Measurements from ENCODE around the gene REXO1. TPM values are rescaled to one million over a fixed set of nuclear protein-coding genes. Genes with fewer than 3 reads are reported as not detected.

The REXO1 gene
- total RNA-seq, 4 donors from 2014 or later, result 7.5 to 16.4 (median 15.4) TPM

DNA sequence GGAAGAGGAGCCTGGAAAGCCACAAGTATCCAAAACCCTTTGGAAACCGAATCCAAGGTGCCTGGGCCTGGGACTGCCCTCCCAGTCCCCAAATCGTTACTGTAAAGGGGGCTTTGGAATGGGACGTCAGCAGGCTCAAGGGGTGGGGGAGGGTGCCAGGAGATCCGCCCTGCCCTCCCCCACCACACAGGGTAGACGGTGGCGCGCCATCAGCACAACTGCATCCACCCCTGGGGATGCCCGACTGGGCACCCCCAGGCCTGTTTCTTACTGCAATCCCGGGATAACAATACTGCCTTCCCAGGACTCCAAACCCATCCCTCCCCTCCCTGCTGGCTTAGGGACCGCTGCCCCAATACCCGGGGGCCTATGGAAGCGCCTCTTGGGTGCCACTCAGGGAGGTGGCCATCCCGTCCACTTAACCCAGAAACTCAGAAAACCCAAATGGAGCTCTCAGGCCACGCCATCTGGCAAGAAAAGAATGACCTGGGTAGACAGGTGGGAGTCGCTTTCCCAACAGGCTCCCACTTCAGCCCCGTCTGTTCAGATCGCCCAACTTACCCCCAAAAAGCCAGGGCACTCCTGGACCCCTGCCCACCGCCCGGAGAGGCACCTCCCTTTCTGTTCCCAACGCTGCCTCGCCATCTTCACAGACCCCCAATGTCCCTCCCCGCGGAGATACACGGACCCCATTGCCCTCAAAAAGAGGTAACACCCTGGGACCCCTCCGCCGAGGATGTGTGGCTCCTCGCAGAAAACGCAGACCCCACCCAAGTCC is 12.7 kb upstream of the REXO1 start:
- 10 to 51% methylated on average over 4 to 5 of the region's 28 CpGs for WGBS, 2 donors
- peak overlapping the region in 3 of 4 donors; percentile 73 to 87 (median 77) for H3K4me3 ChIP-seq
- DNase-seq, result no peak

DNA sequence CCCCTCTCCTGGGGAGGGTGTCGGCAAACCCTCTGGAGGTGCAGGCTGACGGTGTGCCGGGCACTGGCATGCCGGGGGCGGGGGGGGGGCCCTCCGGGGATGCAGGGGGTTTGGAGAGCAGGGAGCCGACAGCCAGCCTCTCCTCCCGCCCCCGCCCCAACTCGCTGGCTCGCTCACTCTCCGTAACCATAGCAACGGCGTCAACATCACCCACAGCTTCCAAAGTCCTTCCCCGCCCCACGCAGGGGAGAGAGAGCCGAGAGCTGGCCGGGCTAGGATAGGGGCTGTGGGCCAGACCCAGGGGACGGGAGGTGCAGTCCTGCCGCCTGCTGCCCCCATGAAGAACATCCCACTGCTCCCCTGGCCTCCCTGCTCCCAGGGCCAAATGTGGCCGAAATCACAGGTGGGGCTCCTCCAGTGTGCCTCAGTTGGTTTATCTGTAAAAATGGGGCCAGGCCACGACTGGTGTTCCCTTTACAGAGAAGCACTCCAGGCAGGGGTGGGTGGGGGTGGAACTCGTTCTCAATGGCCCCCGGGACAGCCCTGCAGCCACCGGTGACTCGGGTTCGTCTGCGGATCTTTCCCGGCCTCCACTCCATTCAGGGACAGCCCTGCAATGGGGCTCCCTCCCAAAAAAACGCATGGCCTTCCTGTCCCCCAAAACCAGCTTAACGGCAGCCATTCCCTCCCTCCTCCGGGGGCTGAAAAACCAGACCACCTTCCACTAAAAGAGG is 11.9 kb upstream of the REXO1 start:
- WGBS, 2 donors, result 0 to 14% methylated on average over 1 to 9 of the region's 32 CpGs

More for the DNA sequence above, 12.7 kb upstream of the REXO1 start:
- Histone ChIP-seq H3K27me3 (no peaks in the 10 kb centered on the region), H3K9me3 (no peaks in the 10 kb centered on the region), H3K27ac (peak overlapping the region; percentile 77 to 97 (median 96)), H3K4me1 (peaks cover 62 to 81% (median 64%) of the 10 kb centered on the region in 3 donors), H3K36me3 (no peaks in the 10 kb centered on the region)
- no peak for TF ChIP-seq POLR2A (IDR thresholded peaks at IDR 0.05)
- TF ChIP-seq, protein P1, sequence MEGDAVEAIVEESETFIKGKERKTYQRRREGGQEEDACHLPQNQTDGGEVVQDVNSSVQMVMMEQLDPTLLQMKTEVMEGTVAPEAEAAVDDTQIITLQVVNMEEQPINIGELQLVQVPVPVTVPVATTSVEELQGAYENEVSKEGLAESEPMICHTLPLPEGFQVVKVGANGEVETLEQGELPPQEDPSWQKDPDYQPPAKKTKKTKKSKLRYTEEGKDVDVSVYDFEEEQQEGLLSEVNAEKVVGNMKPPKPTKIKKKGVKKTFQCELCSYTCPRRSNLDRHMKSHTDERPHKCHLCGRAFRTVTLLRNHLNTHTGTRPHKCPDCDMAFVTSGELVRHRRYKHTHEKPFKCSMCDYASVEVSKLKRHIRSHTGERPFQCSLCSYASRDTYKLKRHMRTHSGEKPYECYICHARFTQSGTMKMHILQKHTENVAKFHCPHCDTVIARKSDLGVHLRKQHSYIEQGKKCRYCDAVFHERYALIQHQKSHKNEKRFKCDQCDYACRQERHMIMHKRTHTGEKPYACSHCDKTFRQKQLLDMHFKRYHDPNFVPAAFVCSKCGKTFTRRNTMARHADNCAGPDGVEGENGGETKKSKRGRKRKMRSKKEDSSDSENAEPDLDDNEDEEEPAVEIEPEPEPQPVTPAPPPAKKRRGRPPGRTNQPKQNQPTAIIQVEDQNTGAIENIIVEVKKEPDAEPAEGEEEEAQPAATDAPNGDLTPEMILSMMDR (IDR thresholded peaks at IDR 0.05), result no peak
- intact Hi-C loops (cut with DNase I), result no loop called here

DNA sequence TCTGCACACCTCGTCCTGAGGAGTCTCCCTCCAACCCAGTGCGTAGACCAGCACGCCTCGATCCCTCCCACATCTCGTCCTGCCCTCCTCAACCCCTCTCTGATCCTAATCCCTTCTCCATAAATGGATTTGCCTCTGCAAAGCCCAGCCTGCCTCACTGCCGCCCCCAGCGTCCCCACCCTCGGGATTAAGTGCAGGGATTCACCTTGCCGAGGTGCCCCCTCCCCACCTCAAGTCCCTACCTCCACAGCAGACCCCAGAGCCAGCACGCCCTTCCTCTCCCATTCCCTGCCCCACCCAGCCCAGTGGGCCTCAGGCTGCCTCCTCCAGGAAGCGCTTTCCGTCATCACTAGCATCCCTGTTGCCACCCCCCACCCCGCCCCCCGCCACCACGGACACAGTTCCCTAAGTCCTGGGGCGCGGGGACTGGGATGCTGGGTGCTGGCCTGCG is 11.1 kb upstream of the REXO1 start:
- H3K27ac ChIP-seq, result peak overlapping the region in 3 of 4 donors; percentile 67 to 97 (median 96)
- WGBS, 2 donors, result 25 to 26% methylated on average over 9 to 10 of the region's 18 CpGs
- intact Hi-C loops (cut with DNase I), result no loop called here
- no peaks in the 10 kb centered on the region for H3K27me3 ChIP-seq
- H3K4me3 ChIP-seq, result peak overlapping the region in 1 of 4 donors; percentile 77
- no peak for DNase-seq
- H3K9me3 ChIP-seq, result no peaks in the 10 kb centered on the region
- H3K4me1 ChIP-seq, result peaks cover 70 to 84% (median 79%) of the 10 kb centered on the region in 3 donors
- peaks cover 0 to 1% (median 0%) of the 10 kb centered on the region in 3 donors for H3K36me3 ChIP-seq
- TF ChIP-seq POLR2A (IDR thresholded peaks at IDR 0.05), result peak in 1 of 4 donors; percentile 6
- TF ChIP-seq, protein P1 (IDR thresholded peaks at IDR 0.05), result no peak

More for the DNA sequence above, 11.9 kb upstream of the REXO1 start:
- H3K27me3 ChIP-seq, result no peaks in the 10 kb centered on the region
- H3K9me3 ChIP-seq, result no peaks in the 10 kb centered on the region
- peak overlapping the region in 2 of 4 donors; percentile 77 to 87 for H3K4me3 ChIP-seq
- no peaks in the 10 kb centered on the region for H3K36me3 ChIP-seq
- TF ChIP-seq POLR2A (IDR thresholded peaks at IDR 0.05), result no peak
- TF ChIP-seq, protein P1 (IDR thresholded peaks at IDR 0.05), result no peak
- peaks cover 66 to 84% (median 71%) of the 10 kb centered on the region in 3 donors for H3K4me1 ChIP-seq
- no peak for DNase-seq
- intact Hi-C loops (cut with DNase I), result no loop called here
- peak overlapping the region; percentile 67 to 97 (median 96) for H3K27ac ChIP-seq

DNA sequence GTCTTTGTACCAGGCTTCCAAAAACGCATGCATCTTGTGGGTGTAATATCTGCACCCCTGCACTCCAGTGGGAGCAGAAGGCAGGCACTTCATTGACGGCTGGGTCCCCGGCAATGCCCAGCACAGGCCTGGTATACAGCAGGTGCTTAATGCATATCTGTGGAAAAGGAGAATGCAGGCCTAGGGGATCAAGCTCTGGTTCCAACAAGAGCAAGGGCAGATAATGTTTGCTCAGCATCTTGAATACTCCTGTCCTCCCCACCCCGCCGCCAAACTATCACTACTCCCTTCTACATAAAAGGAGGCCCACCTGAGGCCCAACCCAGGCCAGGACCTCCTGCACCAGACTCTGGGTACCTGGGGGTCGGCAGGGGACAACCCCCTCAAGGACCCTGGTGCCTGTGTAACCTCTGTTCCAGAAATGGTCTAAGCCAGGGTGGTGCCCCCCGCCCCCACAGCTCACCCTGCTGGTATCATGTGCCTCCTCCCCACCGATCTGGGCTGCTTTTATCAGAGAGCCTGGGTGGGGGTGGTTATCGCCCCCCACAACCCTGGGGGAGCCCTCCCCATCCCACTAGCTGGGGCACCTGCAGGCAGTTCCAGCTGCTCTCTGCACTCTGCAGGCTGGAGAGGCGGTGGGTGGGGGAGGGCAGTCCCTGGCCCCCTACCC is 10.3 kb upstream of the REXO1 start:
- H3K4me3 ChIP-seq, result no peak overlapping the region
- peaks cover 0 to 7% (median 0%) of the 10 kb centered on the region in 3 donors for H3K36me3 ChIP-seq
- TF ChIP-seq, protein P1 (IDR thresholded peaks at IDR 0.05), result no peak
- no peak for TF ChIP-seq POLR2A (IDR thresholded peaks at IDR 0.05)
- WGBS, 2 donors, result 50% methylated on average over 1 of the region's 10 CpGs; no CpG with 5 or more reads in 1 of the 2 donors
- H3K4me1 ChIP-seq, result peaks cover 78 to 90% (median 87%) of the 10 kb centered on the region in 3 donors
- intact Hi-C loops (cut with DNase I), result no loop called here
- H3K9me3 ChIP-seq, result no peaks in the 10 kb centered on the region
- H3K27me3 ChIP-seq, result no peaks in the 10 kb centered on the region
- no peak for DNase-seq
- peak overlapping the region; percentile 92 to 97 (median 96) for H3K27ac ChIP-seq
